GM13977 (cell line): ENCODE measurements around the gene C8G.

ENCODE experiments used
- DNase-seq: peaks from one replicate; pipeline ENCODE4 v3.0.0; 2012; ENCODE audit warnings: low spot score
- in situ Hi-C: fragments of 300-500 bp; cut with MboI; formaldehyde crosslinking; loops from one replicate; pipeline ENCODE4 v1.12.0; 2022; ENCODE audit warnings: low sequenced_read_pairs, low pct_unique_long_range_greater_than_20kb, mixed read lengths, inconsistent platforms; ENCODE audit not compliant: unreplicated experiment
- TF ChIP-seq, protein P1 (sequence below): IDR thresholded peaks from 2 replicates; pipeline ENCODE4 v1.5.1; 2012; ENCODE audit warnings: mild to moderate bottlenecking, control low read depth; ENCODE audit not compliant: insufficient read depth; ENCODE audit errors: extremely low read depth, missing control alignments

C8G gene

DNA sequence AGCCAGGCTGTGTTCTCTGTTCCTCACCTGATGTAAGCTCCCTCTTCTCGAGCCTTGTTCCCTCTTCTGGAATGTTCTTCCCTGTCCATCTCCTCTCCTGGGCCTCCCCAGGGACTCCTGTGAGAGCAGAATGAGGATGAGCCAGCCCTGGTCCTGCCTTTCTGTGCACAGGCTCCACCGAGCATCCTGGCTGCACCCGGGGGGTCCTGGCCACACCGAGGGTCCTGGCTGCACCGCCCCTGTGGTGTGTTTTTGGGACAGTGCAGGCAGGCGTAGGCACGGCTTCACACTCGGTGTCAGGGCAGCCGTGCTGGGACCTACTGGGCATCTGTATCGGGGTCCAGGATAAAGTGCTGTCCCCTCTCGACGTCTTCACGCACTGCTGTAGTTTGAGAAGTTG lies 18.3 kb upstream of the C8G start:
- no peak for DNase-seq
- in situ Hi-C loops, result no loop called here
- TF ChIP-seq, protein P1, sequence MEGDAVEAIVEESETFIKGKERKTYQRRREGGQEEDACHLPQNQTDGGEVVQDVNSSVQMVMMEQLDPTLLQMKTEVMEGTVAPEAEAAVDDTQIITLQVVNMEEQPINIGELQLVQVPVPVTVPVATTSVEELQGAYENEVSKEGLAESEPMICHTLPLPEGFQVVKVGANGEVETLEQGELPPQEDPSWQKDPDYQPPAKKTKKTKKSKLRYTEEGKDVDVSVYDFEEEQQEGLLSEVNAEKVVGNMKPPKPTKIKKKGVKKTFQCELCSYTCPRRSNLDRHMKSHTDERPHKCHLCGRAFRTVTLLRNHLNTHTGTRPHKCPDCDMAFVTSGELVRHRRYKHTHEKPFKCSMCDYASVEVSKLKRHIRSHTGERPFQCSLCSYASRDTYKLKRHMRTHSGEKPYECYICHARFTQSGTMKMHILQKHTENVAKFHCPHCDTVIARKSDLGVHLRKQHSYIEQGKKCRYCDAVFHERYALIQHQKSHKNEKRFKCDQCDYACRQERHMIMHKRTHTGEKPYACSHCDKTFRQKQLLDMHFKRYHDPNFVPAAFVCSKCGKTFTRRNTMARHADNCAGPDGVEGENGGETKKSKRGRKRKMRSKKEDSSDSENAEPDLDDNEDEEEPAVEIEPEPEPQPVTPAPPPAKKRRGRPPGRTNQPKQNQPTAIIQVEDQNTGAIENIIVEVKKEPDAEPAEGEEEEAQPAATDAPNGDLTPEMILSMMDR, result no peak

DNA sequence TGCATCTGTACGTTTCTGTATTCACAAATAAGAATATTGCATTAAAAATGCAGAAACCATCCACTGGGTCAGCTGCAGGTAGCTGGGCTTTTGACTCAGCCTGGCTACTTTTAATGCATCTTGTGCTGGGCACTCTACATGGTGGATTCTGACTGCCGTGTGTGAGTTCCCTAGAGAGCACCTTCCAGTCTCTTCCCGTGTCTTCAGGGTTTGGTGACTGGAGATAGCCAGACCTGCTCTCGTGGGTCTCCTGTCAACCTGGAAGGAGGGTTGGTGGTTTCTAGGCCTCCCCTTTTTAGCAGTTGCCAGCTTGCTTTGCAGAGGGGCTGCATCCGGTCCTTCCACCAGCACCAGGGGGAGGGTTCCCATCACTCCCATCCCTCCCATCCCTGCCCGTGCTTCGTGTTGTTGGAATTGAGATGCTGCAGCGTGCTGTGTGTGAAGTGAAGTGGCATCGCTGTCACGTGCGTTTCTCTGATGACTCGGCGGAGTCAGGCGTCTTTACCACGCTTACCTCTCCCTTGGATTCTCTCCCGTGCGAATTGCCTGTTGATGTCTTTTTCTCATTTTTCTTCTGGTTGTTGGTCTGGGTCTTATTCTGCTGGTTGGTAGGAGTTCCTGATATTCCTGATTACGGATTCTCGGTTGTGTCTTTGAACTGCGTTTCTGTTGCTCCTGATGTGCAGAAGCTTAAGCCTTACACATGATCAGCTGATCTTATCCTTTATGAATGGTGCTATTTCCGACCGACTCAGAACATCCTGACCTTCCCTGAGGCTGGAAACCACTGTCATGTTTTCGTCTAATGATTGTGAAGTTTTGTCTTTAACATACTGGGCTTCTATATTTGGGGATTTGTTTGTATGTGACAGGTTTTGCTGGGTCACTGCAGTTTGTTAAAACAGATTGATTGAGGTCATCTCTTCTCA lies 17.4 kb upstream of the C8G start:
- TF ChIP-seq, protein P1, result no peak
- DNase-seq, result no peak
- in situ Hi-C loops, result no loop called here

DNA sequence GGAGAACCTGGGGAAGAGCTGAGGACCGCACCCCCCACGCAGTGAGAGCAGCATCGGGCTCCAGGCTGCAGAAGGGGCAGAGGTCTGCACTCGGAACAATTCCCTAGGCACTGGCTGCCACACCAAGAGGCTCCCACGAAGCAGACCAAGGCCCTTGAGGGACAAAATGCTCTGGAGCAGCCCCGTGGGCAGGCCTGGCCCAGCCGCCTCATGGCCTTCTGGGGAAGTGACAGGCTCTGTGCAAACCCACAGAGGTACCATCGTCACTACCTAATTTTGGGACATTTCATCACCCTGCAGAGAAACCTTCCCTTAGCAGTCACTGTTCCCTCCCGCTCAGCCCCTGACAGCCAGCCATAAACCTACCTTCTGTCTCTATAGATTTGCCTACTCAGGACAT lies 16.5 kb upstream of the C8G start:
- in situ Hi-C loops, result no loop called here
- DNase-seq, result no peak
- TF ChIP-seq, protein P1, result no peak

DNA sequence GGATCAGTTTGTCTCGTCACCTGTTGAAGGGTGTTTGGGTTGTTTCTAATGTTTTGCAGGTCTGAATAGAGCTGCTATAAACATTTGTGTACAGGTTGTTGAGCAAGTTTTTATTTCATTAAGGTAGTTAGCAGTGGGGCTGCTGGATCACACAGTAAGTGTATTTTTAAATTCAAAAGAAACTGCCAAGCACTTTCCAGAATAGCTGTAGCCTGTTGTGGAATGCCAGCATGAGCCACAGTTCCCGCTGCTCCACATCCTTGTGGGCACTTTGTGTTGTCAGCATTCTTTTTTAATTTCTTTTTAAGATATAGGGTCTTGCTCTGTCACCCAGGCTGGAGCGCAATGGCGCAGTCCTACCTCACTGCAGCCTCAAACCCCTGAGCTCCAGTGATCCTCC lies 15.0 kb upstream of the C8G start:
- TF ChIP-seq, protein P1, result no peak
- DNase-seq, result no peak
- in situ Hi-C loops, result no loop called here

DNA sequence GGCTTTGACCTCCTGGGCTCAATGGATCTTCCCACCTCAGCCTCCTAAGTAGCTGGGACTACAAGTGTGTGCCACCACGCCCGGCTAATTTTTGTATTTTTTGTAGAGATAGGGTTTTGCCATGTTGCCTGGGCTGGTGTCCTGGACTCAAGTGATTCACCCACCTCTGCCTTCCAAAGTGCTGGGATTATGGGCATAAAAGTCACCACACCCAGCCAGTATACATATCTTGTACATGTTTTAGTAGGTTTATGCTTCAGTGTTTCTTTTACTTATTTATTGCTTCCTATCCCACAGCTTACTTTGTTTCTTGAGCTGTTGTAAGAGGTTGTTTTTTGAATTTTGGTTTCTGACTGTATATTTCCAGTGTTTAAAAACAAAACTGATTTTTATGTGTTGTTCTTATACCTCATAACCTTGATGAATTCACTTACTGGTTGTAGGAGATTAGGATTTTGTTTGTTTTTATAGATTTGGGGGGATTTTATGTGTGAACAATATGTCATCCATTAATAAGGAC lies 13.4 kb upstream of the C8G start:
- TF ChIP-seq, protein P1, result no peak
- no peak for DNase-seq
- in situ Hi-C loops, result no loop called here

DNA sequence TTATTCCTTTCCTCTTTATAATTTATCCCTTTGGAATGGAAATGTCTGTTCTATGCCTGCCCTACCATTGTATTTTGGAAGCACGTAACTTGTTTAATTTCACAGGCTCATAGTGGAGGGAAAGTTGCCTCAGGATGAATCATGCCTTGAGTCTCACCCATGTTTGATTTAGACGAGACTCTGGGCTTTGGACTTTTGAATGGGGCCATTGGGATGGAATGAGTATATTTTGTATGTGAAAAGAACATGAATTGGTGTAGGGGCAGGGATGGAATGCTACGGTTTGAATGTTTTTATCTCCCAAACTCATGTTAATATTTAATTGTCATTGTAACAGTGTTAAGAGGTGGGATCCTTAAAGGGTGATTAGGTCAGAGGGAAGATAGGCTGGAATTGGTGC lies 10.8 kb upstream of the C8G start:
- in situ Hi-C loops, result no loop called here
- DNase-seq, result no peak
- TF ChIP-seq, protein P1, result no peak
